Gastrocnemius medialis (tissue), 4 donors: ENCODE measurements around the gene PPP1R7.

Source experiments
- POLR2A ChIP-seq, 2 donors: fragments of 450-650 bp; IDR thresholded peaks; one replicate each; pipeline ENCODE4 v1.6.1; 2017; ENCODE audit warnings: antibody characterized with exemption in 2 of 2, mild to moderate bottlenecking in 2 of 2, moderate library complexity in 2 of 2
- TF ChIP-seq, protein P1 (sequence below), 5 experiments: fragments of 450-650 bp in 3 of 5; fragments of 200-600 bp in 2 of 5; sonication (generic) in 2 of 5; IDR thresholded peaks in 4 of 5; conservative IDR thresholded peaks in 1 of 5; 1 replicate in 4 of 5; 2 replicates in 1 of 5; pipeline ENCODE4 v1.5.1; 2016 to 2019; ENCODE audit warnings: antibody characterized with exemption in 5 of 5, mild to moderate bottlenecking in 3 of 5, moderate library complexity in 3 of 5

DNA sequence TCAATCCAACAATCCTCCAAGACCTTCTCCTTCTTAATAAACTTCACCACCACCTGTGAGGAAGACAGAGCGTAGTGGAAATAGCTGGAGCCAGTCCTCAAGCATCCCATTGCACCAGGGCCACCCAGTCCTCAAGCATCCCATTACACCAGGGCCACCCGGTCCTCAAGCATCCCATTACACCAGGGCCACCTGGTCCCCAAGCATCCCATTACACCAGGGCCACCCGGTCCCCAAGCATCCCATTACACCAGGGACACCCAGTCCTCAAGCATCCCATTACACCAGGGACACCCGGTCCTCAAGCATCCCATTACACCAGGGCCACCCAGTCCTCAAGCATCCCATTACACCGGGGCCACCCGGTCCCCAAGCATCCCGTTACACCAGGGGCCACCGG is 34.9 kb upstream of the PPP1R7 start:
- TF ChIP-seq, protein P1, sequence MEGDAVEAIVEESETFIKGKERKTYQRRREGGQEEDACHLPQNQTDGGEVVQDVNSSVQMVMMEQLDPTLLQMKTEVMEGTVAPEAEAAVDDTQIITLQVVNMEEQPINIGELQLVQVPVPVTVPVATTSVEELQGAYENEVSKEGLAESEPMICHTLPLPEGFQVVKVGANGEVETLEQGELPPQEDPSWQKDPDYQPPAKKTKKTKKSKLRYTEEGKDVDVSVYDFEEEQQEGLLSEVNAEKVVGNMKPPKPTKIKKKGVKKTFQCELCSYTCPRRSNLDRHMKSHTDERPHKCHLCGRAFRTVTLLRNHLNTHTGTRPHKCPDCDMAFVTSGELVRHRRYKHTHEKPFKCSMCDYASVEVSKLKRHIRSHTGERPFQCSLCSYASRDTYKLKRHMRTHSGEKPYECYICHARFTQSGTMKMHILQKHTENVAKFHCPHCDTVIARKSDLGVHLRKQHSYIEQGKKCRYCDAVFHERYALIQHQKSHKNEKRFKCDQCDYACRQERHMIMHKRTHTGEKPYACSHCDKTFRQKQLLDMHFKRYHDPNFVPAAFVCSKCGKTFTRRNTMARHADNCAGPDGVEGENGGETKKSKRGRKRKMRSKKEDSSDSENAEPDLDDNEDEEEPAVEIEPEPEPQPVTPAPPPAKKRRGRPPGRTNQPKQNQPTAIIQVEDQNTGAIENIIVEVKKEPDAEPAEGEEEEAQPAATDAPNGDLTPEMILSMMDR (IDR thresholded peaks at IDR 0.05 in 4 of 5, conservative IDR thresholded peaks at IDR 0.05 in 1 of 5), result no peak
- no peak for TF ChIP-seq POLR2A (IDR thresholded peaks at IDR 0.05)
